Upper lobe of left lung (tissue), 4 donors: ENCODE results near the gene SPN.
"Not testable (repeated sequence)": the region's sequence is repeated elsewhere in the genome, so short reads cannot be mapped to it uniquely, and the experiment has no call there.

Experiments used
- CTCF ChIP-seq, 6 experiments: fragments of 450-650 bp in 4 of 6; fragments of 200-600 bp in 2 of 6; sonication (generic) in 2 of 6; IDR thresholded peaks; one replicate each; pipeline ENCODE4 v1.5.1; 2016 to 2019; ENCODE audit warnings: antibody characterized with exemption in 6 of 6
- EP300 ChIP-seq, 4 donors: sonication (generic); formaldehyde crosslinking; IDR thresholded peaks; one replicate each; pipeline ENCODE4 v1.5.1; 2017; ENCODE audit warnings: antibody characterized with exemption in 4 of 4, control low read depth in 2 of 4
- POLR2A ChIP-seq, 4 donors: fragments of 450-650 bp; IDR thresholded peaks; one replicate each; pipeline ENCODE4 v1.5.1; 2016 to 2017; ENCODE audit warnings: antibody characterized with exemption in 4 of 4, mild to moderate bottlenecking in 2 of 4
- POLR2AphosphoS5 ChIP-seq, 2 donors: sonication (generic); formaldehyde crosslinking; IDR thresholded peaks; one replicate each; pipeline ENCODE4 v1.5.1; 2017; ENCODE audit warnings: antibody characterized with exemption in 2 of 2

- TF ChIP-seq CTCF, POLR2A, POLR2AphosphoS5, EP300 (IDR thresholded peaks at IDR 0.05): not testable (repeated sequence)
Observed at GRCh38 chr16:29625114-29625513, 37.9 kb upstream of the SPN start.
